CD4-positive, alpha-beta T cell treated with Interleukin-6 at 100 ng/mL for 8 hours (primary cell): ENCODE measurements around the gene EGLN3.

Source experiments
- DNase-seq: peaks from one replicate; pipeline ENCODE4 v3.0.0-alpha.2; 2020; ENCODE audit warnings: mixed read lengths, low spot score

EGLN3 gene

DNA sequence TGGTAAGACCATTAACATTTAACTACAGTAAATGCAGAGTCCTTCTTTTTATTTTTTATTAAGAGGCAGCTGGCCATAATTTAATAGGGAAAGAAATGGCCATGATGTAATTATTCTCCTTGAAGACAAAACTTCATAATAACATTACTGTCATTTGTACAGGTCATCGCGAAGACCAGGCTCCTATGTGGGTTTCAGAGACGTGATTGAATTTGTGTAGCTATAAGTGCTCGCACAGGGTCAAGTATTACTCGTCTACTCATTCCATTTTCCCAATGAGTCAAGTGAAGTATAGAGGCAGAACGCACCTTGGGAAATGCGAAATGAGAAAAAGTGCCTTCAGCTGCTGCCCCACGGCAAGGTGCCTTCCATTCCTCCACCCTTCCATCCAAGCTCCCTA lies 40.4 kb downstream of the EGLN3 start:
- no peak for DNase-seq

DNA sequence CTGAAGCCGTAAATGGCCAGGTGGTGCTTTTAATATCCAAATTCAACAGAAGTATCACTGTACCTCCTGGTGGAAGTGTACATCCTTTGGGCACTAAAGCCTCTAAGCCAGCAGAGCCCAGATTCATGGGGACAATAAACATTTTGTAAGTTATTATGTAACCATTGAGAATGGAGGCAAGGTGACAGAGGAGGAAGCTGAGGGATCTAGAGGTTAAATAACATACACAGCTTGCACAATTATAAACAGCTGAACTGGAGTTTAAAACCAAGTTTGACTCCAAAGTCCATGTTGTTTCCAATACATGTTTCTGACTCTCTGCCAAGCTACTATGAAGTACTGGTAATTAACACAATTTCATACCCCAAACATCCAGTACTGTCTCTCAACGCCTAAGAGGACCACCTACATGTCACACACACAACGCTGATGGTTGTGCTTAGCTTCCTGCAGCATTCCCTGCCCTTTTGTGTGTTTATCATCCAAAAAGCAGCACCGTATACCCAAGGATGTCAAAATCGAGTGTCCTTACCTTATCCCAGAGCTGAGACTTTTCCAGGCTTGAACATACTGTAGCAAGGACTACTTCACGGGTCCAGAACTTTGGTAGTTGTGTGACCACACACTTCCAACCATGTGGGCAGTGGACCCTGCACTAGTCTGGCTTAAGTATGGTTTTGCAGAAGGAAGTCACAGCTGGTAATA lies 41.3 kb downstream of the EGLN3 start:
- DNase-seq: no peak

DNA sequence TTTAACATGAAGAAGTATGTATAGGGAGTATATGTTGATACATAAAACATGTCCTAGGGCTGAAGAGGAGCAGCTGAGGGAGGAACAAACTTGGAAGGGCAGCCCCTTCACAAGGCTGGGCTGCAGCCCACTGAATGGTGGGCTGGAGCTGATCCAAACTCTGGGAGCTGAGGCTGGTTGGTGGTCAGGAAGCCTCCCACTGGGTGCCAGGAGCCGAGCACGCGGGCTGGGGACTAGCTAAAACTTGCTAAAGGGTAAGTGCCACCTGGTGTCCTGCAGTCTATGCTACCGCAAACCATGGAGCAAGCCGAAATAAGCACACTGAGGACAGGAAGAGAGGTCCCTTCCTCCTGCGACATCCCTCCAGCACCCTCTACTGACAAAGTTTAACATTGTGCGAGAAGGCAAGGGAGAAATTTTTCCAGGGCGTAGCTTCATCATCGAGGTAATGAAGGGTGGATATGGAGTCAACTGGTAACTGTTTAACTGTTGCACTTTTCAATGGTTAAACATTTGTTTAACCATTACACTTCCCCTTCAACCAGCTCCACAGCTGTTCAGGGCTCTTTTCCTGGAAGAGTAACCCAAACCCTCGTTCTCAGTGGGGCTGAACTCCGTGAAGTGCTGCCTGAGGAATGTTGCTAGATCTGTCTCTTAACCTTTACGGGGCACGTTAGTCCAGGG lies 42.2 kb downstream of the EGLN3 start:
- no peak for DNase-seq

DNA sequence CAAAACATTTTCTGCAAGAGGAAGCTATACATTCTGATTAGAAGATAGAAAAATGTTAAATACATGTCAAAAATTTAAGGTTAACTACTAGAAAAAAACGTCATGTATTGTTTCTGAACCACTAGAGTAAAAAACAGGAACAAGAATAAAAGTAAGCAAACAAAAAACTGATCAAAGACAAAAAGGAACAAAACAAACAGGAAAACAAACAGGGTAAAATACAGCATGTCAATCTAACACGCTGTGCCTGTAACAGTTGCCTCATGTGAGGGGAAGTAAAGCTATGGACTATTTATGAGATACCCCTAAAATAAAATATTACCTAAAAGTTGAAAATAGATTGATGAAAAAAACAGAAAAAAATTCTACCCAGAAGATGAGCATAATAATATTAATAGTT lies 43.9 kb downstream of the EGLN3 start:
- DNase-seq: no peak

DNA sequence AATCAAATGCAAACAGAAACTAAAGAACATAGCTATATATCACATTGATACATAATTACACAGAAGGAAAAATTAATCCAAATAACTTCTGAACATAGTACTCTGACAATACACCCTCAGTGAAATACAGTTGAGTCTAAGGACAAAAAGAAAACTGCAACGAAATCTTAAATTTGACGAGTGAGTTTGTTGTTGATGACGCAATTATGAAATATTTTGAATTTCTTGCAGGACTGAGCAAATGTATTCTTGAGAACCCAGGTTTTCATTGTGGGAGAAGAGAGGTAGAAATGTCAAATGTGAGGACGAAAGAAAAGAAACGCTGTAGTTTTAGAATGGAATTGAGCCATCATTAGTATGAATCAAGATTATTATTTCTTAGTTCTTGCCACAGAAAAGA lies 46.3 kb downstream of the EGLN3 start:
- DNase-seq: no peak

DNA sequence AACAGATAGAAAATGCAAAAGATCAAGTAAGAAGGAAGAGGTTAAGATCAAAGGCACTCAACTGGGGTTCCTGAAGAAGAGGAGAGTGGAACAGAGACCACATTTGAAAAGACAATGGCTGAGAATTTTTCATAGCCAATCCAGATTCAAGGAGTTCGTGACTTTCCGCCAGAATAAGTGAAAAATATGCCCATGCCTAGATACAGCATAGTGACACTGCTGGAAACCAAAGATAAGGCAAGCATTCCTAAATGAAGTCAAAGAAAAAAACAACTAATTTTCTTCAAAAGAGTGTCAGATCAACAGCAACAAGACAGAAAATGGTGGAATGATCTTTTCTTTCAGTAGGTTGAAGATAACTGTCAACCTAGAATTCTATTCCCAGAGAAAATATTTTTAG lies 47.5 kb downstream of the EGLN3 start:
- DNase-seq: no peak

DNA sequence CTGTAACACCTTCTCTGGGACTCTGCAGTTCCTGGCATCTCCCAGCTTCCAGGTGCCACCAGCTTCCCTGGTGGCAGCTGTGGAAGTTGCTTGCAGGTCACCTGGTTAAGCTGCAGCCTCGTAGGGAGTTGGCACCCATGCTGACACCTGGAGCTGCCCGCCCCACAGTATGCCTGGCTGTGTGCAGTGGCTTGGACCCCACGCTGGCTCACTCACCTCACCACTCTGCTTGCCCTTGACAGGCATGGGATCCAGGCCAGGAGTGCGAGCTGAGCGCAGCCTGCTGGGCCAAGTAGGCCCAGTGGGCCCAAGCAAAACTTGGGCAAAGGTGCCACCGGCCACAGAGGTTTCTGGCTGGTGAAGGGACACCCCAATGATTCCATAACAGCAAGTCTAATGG lies 48.5 kb downstream of the EGLN3 start:
- no peak for DNase-seq

DNA sequence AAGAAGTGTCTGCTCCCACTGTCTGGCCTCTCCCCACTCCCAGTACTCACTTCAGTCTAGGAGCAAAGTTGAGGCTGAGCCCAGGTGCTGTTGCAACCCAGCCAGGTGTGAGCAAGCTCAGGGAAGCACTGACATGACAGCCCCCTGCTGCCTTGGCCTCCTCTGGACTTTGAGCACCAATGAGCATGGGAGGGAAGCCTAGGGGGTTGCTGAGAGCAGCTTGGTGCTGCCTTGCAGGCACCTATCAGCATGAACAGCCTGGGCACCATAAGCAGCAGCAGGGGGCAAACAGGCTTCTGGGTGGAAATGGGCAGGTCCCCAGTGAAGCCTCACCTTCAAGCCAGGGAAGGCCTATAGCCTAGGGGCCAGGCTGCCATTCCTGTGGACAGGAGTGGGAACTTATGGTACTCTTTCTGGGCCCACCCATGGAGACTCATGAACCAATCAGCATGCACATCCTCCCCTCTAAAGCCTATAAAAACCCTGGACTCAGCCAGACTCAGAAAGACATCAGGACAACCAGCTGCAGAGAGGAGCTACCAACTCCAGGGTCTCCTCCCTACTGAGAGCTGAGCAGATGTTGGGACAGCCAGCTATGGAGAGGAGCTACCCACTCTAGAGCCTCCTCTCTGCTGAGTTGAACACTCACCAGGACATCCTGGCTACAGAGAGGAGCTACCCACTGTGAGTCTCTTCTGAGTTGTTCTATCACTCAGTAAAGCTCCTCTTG lies 49.3 kb downstream of the EGLN3 start:
- no peak for DNase-seq

DNA sequence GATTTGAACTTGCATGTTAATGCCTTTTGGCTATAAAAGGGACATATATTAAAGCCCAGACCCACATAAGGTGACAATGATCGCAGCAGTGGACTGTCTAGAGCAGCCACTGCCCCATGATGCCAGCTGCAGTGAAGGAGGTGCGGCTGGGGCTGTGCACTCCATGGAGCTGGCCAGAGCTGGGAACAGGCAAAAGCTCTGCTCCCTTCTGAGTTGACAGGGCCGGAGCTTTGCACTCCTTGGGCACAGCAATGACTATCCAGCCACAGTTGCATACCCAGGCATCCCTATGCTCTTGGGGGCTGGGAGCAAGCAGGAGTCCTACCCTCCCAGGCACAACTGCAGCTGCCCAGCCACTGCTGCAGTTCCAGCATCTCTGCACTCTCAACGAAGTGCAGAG lies 50.2 kb downstream of the EGLN3 start:
- DNase-seq: no peak

DNA sequence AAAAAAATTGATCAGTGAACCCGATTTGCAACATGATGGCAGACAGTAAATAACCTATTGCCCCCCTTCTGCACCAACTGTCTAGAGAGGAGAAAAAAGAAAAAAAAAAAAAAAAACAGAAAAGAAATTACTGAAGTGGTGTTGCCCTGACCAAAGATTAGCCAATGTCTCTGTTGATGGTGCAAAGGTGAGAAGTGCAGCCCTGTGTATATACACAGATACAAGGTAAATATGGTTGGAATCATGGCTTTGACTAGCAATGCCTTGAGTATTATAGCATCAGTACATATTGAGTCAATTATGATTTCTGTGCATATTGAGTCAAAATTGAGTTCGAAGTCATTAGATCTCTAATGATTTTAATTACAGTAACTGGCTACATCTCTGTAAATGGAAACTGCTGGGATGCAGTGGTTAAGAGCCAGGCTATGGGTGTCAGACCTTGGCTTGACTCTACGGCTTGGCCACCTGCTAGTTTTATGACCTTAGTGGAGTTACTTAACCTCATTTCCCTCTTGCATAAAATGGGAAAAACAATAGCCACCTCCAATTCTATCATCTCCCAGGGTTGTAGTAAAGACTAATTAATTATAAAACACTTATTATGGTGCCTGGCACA lies 51.0 kb downstream of the EGLN3 start:
- DNase-seq: no peak

DNA sequence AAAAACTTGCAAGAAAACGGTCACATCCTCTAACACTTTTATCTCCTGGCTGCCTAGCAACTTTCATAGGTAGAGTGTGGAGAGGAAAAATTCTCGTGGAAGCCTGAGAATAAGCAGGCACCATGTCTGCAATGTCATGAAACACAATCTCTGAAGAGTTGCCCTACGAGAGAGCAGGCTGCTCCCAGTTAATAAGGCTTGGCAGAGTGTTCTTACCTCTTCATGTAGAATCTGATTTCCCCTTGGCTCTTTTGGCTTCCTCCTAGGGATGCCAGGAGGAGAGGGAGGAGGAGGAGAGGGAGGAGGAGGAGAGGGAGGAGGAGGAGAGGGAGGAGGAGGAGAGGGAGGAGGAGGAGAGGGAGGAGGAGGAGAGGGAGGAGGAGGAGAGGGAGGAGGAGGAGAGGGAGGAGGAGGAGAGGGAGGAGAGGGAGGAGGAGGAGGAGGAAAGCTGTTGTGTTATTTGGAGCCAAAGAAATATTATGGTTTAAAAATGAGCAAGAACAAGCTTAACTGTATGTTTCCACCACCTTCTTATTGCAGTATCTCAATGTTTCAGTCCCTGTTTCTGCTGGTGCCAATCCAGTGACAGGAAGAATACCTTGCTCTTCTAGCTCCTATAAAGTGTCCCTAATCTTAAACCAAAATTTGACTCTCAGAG lies 52.9 kb downstream of the EGLN3 start:
- DNase-seq: no peak

DNA sequence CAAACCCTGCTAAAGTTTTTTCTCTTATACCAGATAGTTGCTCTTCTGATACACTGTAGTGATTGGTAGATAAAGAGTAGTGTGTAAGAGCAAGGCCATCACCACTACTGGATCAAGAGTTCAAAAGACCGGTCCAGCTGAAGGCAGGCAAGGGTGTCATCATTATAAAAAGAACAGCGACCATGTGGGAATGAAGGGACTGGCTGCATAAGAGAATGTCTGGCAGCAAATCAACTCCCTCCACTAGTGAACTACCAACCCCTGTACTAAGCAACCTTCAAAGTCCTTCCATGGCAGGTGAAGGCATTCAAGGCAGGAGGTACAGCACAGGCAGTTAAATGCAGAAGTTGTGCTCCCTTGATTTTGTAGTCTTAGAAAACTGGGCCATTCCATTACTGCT lies 53.5 kb downstream of the EGLN3 start:
- no peak for DNase-seq

DNA sequence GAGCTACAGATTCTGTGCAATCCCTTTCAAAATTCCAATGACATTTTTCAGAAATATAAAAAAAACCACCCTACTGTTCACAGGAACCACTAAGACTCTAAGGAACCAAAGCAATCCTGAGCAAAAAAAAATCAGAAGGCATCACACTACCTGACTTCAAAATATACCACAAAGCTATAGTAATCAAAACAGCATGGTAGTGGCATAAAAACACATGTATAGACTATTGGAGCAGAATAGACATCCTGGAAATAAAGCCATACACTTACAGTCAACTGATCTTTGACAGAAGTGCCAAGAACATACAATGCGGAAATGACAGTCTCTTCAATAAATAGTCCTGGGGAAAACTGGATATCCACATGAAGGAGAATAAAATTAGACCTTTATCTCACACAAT lies 56.5 kb downstream of the EGLN3 start:
- DNase-seq: no peak

DNA sequence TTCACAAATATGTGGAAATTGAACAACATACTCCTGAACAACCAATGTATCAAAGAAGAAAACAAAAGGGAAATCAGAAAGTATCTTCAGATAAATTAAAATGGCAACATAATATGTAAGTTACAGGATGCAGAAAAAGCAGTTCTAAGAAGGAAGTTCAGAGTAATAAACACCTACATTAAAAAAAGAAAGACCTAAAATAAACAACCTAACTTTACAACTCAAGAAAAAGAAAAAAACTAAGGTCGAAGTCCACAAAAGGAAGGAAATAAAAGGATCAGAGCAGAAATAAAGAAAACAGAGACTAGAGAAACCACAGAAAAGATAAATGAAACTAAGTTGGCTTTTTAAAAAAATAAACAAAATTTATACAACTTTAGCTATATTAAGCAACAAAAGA lies 59.2 kb downstream of the EGLN3 start:
- no peak for DNase-seq

DNA sequence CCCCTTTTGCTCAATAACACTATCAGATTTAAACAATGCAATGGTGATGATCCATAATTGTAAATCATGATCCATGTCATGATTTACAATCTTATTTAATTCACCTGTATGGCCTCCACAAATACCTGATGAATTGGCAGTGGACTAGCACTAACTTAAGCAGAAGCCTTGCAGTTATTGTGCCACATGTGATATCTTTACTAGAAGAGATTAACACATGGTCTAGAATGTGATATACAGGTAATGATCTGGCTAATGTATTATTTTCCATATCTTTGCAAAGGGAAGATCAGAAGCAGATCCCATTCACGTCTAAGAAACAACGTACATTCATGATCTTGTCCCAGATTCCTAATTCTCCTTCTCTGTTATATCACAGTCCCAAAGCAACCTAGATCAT lies 66.0 kb downstream of the EGLN3 start:
- DNase-seq: no peak

DNA sequence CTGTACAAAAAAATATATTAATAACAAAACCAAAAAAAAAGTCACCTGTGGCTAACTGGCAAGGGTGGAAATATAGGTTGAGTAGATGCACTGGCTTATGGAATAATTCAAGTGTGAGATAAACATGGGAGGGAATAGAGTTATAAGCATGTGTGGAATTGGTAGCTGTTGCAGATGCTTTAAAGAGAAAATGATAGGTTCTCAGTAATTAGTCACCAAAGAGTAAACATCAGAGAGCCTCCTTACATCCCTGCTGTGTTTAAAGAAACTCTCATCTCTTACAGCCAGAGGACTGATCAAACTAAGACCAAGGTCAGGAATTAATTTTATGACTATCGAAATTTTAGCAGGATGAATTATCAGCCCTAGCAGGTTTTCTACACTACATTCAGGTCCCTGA lies 70.5 kb downstream of the EGLN3 start:
- no peak for DNase-seq

DNA sequence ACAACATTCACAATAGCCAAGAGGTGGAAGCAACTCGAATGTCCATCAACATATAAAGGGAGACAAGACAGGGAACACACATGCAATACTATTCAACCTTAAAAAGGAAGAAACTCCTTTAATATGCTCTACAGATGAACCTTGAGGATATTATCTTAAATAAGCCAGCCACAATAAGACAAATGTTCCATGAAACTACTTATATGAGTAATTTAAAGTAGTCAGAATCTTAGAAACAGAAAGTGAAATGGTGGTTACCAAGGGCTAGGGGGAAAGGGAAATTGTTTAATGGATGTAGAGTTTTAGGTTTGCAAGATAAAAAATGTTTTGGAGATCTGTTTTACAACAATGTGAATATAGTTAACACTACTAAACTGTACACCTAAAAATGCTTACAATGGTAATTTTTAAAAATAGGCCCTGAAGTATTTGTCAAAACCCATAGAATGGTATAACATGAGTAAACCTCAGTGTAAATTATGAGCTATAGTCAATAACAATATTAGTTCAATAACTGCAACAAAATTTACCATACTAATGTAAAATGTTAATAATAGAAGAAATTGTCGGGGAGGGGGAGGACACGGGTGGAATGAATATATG lies 71.1 kb downstream of the EGLN3 start:
- no peak for DNase-seq

DNA sequence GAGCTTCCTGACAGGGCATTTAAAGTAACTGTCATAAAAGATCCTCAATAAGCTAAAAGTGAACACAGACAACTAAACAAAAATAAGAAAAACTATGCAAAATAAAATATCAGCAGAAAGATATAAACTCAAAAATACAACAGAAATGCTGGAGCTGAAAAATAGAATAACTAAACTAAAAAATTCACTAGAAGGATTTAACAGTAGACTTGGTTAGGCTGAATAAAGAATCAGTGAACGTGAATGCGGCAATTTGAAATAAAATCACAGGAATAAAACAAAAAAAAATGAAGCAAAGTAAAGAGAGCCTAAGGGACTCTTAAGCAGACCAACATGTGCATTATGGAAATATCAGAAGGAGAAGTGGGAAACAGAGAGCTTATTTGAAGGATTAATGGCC lies 74.6 kb downstream of the EGLN3 start:
- DNase-seq: no peak
